Pancreas (tissue), 10 donors: Measurements from ENCODE around the gene HECTD1. TPM values are rescaled to one million over a fixed set of nuclear protein-coding genes. Genes with fewer than 3 reads are reported as not detected.

Experiments used
- ATAC-seq, 4 donors: fragments of 200-7000 bp; cut with Tn5 transposase; one replicate each; pipeline versions ENCODE4 v1.8.0 to v1.9.1; 2020; ENCODE audit warnings: mild to moderate bottlenecking in 4 of 4, moderate library complexity in 4 of 4
- DNase-seq, 6 donors: peaks; one replicate each; pipeline ENCODE4 v3.0.0-alpha.2; 2020
- FAIRE-seq: peaks from 2 replicates; lab custom pipeline; 2012; peaks lifted over from hg19 to GRCh38; lab: Jason Lieb, UNC
- H3K27ac ChIP-seq, 4 donors: fragments of 200-600 bp; sonication (generic); 1 replicate in 3 of 4; 2 replicates in 1 of 4; pipeline versions ENCODE4 v1.5.0 to v1.8.0; 2020
- H3K27me3 ChIP-seq, 4 donors: fragments of 200-600 bp; one replicate each; pipeline ENCODE4 v1.8.0; 2021
- H3K36me3 ChIP-seq, 3 donors: fragments of 200-600 bp; sonication (generic) in 1 of 3; one replicate each; pipeline versions ENCODE4 v1.5.0 to v1.8.0; 2020 to 2021
- H3K4me1 ChIP-seq, 3 donors: fragments of 200-600 bp; one replicate each; pipeline ENCODE4 v1.8.0; 2021
- H3K4me3 ChIP-seq, 4 donors: fragments of 200-600 bp; sonication (generic) in 2 of 4; one replicate each; pipeline versions ENCODE4 v1.5.0 to v1.8.0; 2020 to 2021
- H3K9me3 ChIP-seq, 4 donors: fragments of 200-600 bp; one replicate each; pipeline ENCODE4 v1.8.0; 2021
- CTCF ChIP-seq, 4 donors: fragments of 200-600 bp; sonication (generic) in 3 of 4; IDR thresholded peaks; one replicate each; pipeline versions ENCODE4 v1.5.0 to v1.8.0; 2021; ENCODE audit warnings: antibody characterized with exemption in 4 of 4
- WGBS, 2 donors: extraction: QIAGEN DNeasy Blood & Tissue Kit; methylation state at CpG; one replicate each; pipeline ENCODE4 v1.1.7; 2013; 5-methylcytosine and 5-hydroxymethylcytosine counted together
- intact Hi-C, 3 donors: fragments of 100-400 bp; cut with DNase I; formaldehyde crosslinking; loops; one replicate each; pipeline versions ENCODE4 v1.11.1 to v1.14.2; 2022
- polyA plus RNA-seq, 2 donors: library from polyadenylated mRNA; stranded (reverse); fragments of 200-250 nt; gene quantifications; one replicate each; pipeline ENCODE4 v1.2.3, GENCODE V29; 2013
- total RNA-seq, 6 donors: library from RNA; stranded (reverse); fragmentation: NEBNext Ultra II Directional in 4 of 6; extraction: Animal tissue kit (Norgen Biotek cat#: 25700) in 4 of 6; gene quantifications; one replicate each; pipeline versions ENCODE4 v1.2.1 to v1.2.4, GENCODE V29; 2021 to 2023
- donor health status: healthy with polysubstance abuse.
- donor health status: DM: no; HTN: no; CAD: no; lungs with moderate emphysema.
- donor health status: DM: no; HTN: no; CAD: no.
- donor health status: control.
- donor health status: control.
- donor health status: Bipolar disorder and iron deficiency.
- donor health status: DM: yes; HTN: yes; CAD: no.
- donor health status: DM: no; HTN: no; CAD: no.
- donor health status: DM: no; HTN: no; CAD: no.
- donor health status: DM: yes; HTN: yes; CAD: no.

The HECTD1 gene
- total and polyA plus RNA-seq, 8 donors = 28.7 to 84.4 (median 68.0) TPM

GRCh38 chr14:31219169-31219568, 11.6 kb upstream of the HECTD1 start:
- TF ChIP-seq CTCF (IDR thresholded peaks at IDR 0.05) = no peak
- no peaks in the 10 kb centered on the region for H3K27me3 ChIP-seq
- no peaks in the 10 kb centered on the region for H3K9me3 ChIP-seq
- FAIRE-seq (peak; percentile 32), DNase-seq (no peak), ATAC-seq (no peak)
- no peak overlapping the region for H3K4me3 ChIP-seq
- no peaks in the 10 kb centered on the region for H3K4me1 ChIP-seq
- no peaks in the 10 kb centered on the region for H3K36me3 ChIP-seq
- H3K27ac ChIP-seq = no peak overlapping the region
- intact Hi-C loops = no loop called here
- WGBS, 2 donors = 77 to 85% methylated on average over 3 of the region's 3 CpGs

GRCh38 chr14:31216359-31216758, 8.8 kb upstream of the HECTD1 start:
- 90 to 94% methylated on average over 9 of the region's 9 CpGs for WGBS, 2 donors
- FAIRE-seq (no peak), ATAC-seq (no peak), DNase-seq (no peak)
- Histone ChIP-seq H3K4me3 (no peak overlapping the region), H3K36me3 (no peaks in the 10 kb centered on the region), H3K27ac (no peak overlapping the region), H3K27me3 (no peaks in the 10 kb centered on the region), H3K9me3 (no peaks in the 10 kb centered on the region), H3K4me1 (no peaks in the 10 kb centered on the region)
- intact Hi-C loops = no loop called here
- no peak for TF ChIP-seq CTCF (IDR thresholded peaks at IDR 0.05)

- 90 to 94% methylated on average over 2 of the region's 2 CpGs for WGBS, 2 donors
- intact Hi-C loops = no loop called here
Observed at GRCh38 chr14:31212893-31213292, 5.3 kb upstream of the HECTD1 start.

DNA sequence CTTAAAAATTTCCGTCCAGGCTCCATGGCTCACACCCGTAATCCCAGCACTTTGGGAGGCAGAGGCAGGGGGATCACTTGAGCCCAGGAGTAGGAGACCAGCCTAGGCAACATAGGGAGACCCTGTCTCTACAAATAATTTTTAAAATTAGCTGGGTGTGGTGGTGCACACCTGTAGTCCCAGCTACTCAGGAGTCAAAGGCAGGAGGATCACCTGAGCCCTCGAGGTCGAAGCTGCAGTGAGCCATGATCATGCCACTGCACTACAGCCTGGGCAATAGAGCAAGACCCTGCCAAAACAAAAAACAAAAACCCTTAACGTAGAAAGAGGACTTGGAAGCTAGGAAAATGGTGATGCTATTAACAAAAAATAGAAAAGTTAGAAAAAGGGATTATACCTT, 2.0 kb upstream of the HECTD1 start:
- H3K27ac ChIP-seq = peak overlapping the region in 2 of 4 donors; percentile 95 to 99
- no peak for FAIRE-seq
- no peaks in the 10 kb centered on the region for H3K9me3 ChIP-seq
- no peak for TF ChIP-seq CTCF (IDR thresholded peaks at IDR 0.05)
- H3K4me1 ChIP-seq = peaks cover 1 to 19% (median 9%) of the 10 kb centered on the region in 3 donors
- no peaks in the 10 kb centered on the region for H3K27me3 ChIP-seq
- intact Hi-C loops = loop anchor here in 1 of 3 donors (10.0 kb wide), 1 partner anchor 115 kb away; no protein-coding TSS in a partner anchor
- no peak for ATAC-seq
- no peaks in the 10 kb centered on the region for H3K36me3 ChIP-seq
- H3K4me3 ChIP-seq = no peak overlapping the region
- no peak for DNase-seq
- 94 to 96% methylated on average over 5 of the region's 5 CpGs for WGBS, 2 donors

More at GRCh38 chr14:31212893-31213292, 5.3 kb upstream of the HECTD1 start:
- H3K27me3 ChIP-seq = no peaks in the 10 kb centered on the region
- no peak for FAIRE-seq
- no peak for DNase-seq
- no peaks in the 10 kb centered on the region for H3K9me3 ChIP-seq
- no peak for ATAC-seq
- H3K27ac ChIP-seq = no peak overlapping the region
- H3K36me3 ChIP-seq = no peaks in the 10 kb centered on the region
- H3K4me3 ChIP-seq = no peak overlapping the region
- TF ChIP-seq CTCF (IDR thresholded peaks at IDR 0.05) = no peak
- H3K4me1 ChIP-seq = peaks cover 0 to 9% (median 8%) of the 10 kb centered on the region in 3 donors
